Activated CD8-positive, alpha-beta T cell treated with anti-CD3 and anti-CD28 coated beads for 36 hours (primary cell): ENCODE results near the gene C2. TPM values are rescaled to one million over a fixed set of nuclear protein-coding genes. Genes with fewer than 3 reads are reported as not detected.
A peak's percentile ranks its signal among the peaks of the same experiment; 100 is the strongest.
"Not testable (repeated sequence)": the region's sequence is repeated elsewhere in the genome, so short reads cannot be mapped to it uniquely, and the experiment has no call there.

Experiments
- ATAC-seq: fragments of 200-7000 bp; cut with Tn5 transposase; one replicate; pipeline ENCODE4 v1.10.0; 2021; ENCODE audit warnings: mild to moderate bottlenecking, moderate library complexity
- CTCF ChIA-PET: fragments of 350-600 bp; sonication (Branson Sonifier 250); formaldehyde crosslinking; loops from one replicate; lab custom pipeline; 2021; ENCODE audit warnings: antibody characterized with exemption; lab: Charles Lee
- POLR2A ChIA-PET: fragments of 350-600 bp; sonication (Branson Sonifier 250); formaldehyde crosslinking; loops from one replicate; lab custom pipeline; 2021; ENCODE audit warnings: antibody characterized with exemption; lab: Charles Lee
- DNase-seq: peaks from one replicate; pipeline ENCODE4 v3.0.0-alpha.2; 2020
- H3K27ac Mint-ChIP-seq: one replicate; pipeline ENCODE4 v1.8.0; 2021; ENCODE audit warnings: mild to moderate bottlenecking, mixed read lengths
- H3K27me3 Mint-ChIP-seq: one replicate; pipeline ENCODE4 v1.8.0; 2021; ENCODE audit warnings: mixed read lengths
- H3K36me3 Mint-ChIP-seq: one replicate; pipeline ENCODE4 v1.8.0; 2021; ENCODE audit warnings: low read depth, mixed read lengths
- H3K4me1 Mint-ChIP-seq: one replicate; pipeline ENCODE4 v1.8.0; 2021; ENCODE audit warnings: low read depth, mixed read lengths
- H3K4me3 Mint-ChIP-seq: one replicate; pipeline ENCODE4 v1.8.0; 2021; ENCODE audit warnings: mild to moderate bottlenecking, moderate library complexity, mixed read lengths
- H3K9me3 Mint-ChIP-seq: one replicate; pipeline ENCODE4 v1.8.0; 2021; ENCODE audit warnings: mixed read lengths
- intact Hi-C: fragments of 100-400 bp; cut with micrococcal nuclease; formaldehyde crosslinking; loops from one replicate; pipeline ENCODE4 v1.10.0; 2022
- total RNA-seq, 2 experiments: library from RNA; stranded (reverse); gene quantifications; one replicate each; pipeline ENCODE4 v1.2.3, GENCODE V29; 2021
- TF ChIP-seq, protein P1 (sequence below): fragments of 200-600 bp; IDR thresholded peaks from one replicate; pipeline ENCODE4 v1.8.0; 2022; ENCODE audit warnings: antibody characterized with exemption, mild to moderate bottlenecking

The C2 gene
- total RNA-seq, 2 experiments from 2014 or later: 0.99 to 1.4 TPM

DNA sequence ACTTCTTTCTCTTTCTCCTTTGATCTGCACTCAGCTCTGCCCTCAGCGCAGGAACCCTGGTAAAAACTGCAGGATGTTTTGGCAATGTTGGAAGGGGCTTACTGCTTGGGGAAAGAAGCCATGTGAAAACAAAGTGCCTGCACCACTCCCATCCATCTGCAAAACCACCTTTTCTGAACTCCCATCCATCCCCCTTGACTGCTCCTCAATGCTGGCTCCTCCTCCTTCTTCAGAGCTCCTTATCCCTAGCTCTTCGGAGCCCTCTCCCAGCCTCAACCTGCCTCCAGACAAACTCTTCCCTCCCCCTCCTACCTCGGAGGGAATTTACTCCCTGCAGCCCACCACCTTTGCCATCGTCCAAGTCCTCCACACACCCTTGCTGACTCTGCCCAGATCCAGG, 21.4 kb upstream of the C2 start:
- ChIA-PET POLR2A (interaction anchor here (1.0 kb wide), 1 partner anchor 57 kb away, joined by 3 read pairs; no protein-coding TSS in a partner anchor), CTCF (interaction anchor here (1.3 kb wide), 1 partner anchor 47 kb away, joined by 4 read pairs; no protein-coding TSS in a partner anchor)
- Mint-ChIP-seq H3K4me3 (no peak overlapping the region), H3K27me3 (peaks cover 10% of the 10 kb centered on the region), H3K9me3 (no peaks in the 10 kb centered on the region), H3K36me3 (no peaks in the 10 kb centered on the region), H3K4me1 (peaks cover 20% of the 10 kb centered on the region), H3K27ac (no peak overlapping the region)
- no peak for DNase-seq
- ATAC-seq: no peak
- TF ChIP-seq, protein P1, sequence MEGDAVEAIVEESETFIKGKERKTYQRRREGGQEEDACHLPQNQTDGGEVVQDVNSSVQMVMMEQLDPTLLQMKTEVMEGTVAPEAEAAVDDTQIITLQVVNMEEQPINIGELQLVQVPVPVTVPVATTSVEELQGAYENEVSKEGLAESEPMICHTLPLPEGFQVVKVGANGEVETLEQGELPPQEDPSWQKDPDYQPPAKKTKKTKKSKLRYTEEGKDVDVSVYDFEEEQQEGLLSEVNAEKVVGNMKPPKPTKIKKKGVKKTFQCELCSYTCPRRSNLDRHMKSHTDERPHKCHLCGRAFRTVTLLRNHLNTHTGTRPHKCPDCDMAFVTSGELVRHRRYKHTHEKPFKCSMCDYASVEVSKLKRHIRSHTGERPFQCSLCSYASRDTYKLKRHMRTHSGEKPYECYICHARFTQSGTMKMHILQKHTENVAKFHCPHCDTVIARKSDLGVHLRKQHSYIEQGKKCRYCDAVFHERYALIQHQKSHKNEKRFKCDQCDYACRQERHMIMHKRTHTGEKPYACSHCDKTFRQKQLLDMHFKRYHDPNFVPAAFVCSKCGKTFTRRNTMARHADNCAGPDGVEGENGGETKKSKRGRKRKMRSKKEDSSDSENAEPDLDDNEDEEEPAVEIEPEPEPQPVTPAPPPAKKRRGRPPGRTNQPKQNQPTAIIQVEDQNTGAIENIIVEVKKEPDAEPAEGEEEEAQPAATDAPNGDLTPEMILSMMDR: no peak
- intact Hi-C loops: no loop called here

DNA sequence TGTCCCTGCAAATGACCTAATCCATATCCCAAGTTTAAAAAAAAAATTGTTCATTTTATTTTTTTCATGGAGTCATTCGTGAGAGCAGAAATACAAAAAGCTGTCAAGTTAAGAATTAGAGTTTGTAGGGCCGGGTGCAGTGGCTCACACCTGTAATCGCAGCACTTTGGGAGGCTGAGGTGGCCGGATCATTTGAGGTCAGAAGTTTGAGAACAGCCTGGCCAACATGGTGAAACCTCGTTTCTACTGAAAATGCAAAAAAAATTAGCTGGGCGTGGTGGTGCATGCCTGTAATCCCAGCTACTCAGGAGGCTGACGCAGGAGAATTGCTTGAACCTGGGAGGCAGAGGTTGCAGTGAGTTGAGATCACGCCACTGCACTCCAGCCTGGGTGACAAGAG, 20.8 kb upstream of the C2 start:
- H3K9me3 Mint-ChIP-seq, ATAC-seq, POLR2A ChIA-PET, H3K27me3 Mint-ChIP-seq, DNase-seq, intact Hi-C loops, H3K36me3 Mint-ChIP-seq, H3K4me3 Mint-ChIP-seq, H3K27ac Mint-ChIP-seq: not testable (repeated sequence)
- peaks cover 23% of the 10 kb centered on the region for H3K4me1 Mint-ChIP-seq
- CTCF ChIA-PET: interaction anchor here (0.7 kb wide), 1 partner anchor 134 kb away, joined by 3 read pairs; no protein-coding TSS in a partner anchor

DNA sequence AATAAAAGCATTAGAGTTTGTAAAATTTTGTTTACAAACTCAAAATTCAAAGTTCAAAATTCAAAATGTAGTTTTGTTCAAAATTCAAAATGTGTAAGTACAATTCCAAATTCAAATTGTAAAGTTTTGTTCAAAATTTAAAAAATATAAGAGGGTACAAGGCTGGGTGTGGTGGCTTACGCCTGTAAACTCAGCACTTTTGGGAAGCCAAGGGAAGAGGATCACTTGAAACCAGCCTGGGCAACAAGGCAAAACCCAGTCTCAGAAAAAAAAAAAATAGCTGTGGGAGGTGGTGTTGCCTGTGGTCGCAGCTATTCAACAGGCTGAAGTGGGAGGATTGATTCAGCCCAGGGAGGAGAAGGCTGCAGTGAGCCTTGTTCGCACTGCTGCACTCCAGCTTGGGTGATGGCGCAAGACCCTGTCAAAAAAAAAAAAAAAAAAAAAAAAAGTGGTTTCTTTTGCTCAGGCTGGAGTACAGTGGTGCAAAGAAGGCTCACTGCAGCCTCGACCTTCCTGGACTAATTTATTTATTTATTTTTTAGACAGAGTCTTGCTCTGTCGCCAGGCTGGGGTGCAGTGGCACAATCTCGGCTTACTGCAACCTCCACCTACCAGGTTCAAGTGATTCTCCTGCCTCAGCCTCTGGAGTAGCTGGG, 20.2 kb upstream of the C2 start:
- no peak overlapping the region for H3K4me3 Mint-ChIP-seq
- DNase-seq (no peak), ATAC-seq (peak; percentile 35)
- H3K4me1 Mint-ChIP-seq: peaks cover 27% of the 10 kb centered on the region
- no peaks in the 10 kb centered on the region for H3K36me3 Mint-ChIP-seq
- no peaks in the 10 kb centered on the region for H3K9me3 Mint-ChIP-seq
- intact Hi-C loops: no loop called here
- CTCF ChIA-PET: interaction anchor here (0.7 kb wide), 1 partner anchor 134 kb away, joined by 3 read pairs; no protein-coding TSS in a partner anchor
- TF ChIP-seq, protein P1: no peak
- peaks cover 10% of the 10 kb centered on the region for H3K27me3 Mint-ChIP-seq
- POLR2A ChIA-PET: interaction anchor here (1.3 kb wide), 1 partner anchor 11 kb away, joined by 3 read pairs; no protein-coding TSS in a partner anchor
- H3K27ac Mint-ChIP-seq: no peak overlapping the region

DNA sequence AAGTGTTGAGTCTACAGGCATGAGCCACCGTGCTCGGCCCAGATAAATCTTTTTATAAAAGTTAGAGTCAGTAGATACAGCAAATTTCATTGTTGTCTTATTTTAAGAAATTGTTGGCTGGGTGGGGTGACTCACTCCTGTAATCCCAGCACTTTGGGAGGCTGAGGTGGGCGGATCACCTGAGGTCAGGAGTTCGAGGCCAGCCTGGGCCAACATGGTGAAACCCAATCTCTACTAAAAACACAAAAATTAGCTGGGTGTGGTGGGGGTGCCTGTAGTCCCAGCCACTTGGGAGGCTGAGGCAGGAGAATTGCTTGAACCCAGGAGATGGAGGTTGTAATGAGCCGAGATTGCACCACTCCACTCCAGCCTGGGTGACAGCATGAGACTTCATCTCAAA, 19.3 kb upstream of the C2 start:
- DNase-seq, intact Hi-C loops, CTCF ChIA-PET, H3K36me3 Mint-ChIP-seq, H3K27me3 Mint-ChIP-seq, H3K27ac Mint-ChIP-seq, H3K4me3 Mint-ChIP-seq, ATAC-seq, H3K9me3 Mint-ChIP-seq: not testable (repeated sequence)
- H3K4me1 Mint-ChIP-seq: peaks cover 19% of the 10 kb centered on the region
- POLR2A ChIA-PET: interaction anchor here (1.3 kb wide), 1 partner anchor 10 kb away, joined by 3 read pairs; no protein-coding TSS in a partner anchor

DNA sequence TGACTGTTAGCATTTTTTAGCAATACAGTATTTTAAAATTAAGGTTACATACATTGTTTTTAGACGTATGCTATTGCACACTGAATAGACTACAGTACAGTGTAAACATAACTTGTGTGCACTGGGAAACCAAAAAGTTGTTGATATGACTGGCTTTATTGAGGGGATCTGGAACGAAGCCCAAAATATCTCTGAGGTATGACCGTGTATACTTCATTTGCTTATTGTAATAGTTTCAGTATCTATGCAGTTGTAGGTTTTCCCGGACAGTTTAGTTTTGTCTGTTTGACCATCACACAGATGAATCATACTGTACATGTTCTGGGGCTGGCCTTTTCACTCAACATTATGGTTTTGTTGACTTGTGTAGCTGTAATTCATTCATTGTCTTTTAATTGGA, 18.7 kb upstream of the C2 start:
- ChIA-PET POLR2A (interaction anchor here (0.6 kb wide), 1 partner anchor 334 kb away, joined by 4 read pairs; no protein-coding TSS in a partner anchor), CTCF (interaction anchor here (1.6 kb wide), 1 partner anchor 21 kb away, joined by 3 read pairs; no protein-coding TSS in a partner anchor)
- peak; percentile 35 for ATAC-seq
- DNase-seq: no peak
- Mint-ChIP-seq H3K27ac (no peak overlapping the region), H3K27me3 (peaks cover 10% of the 10 kb centered on the region), H3K36me3 (no peaks in the 10 kb centered on the region), H3K4me3 (no peak overlapping the region), H3K9me3 (no peaks in the 10 kb centered on the region), H3K4me1 (peaks cover 19% of the 10 kb centered on the region)
- TF ChIP-seq, protein P1: no peak
- intact Hi-C loops: no loop called here

DNA sequence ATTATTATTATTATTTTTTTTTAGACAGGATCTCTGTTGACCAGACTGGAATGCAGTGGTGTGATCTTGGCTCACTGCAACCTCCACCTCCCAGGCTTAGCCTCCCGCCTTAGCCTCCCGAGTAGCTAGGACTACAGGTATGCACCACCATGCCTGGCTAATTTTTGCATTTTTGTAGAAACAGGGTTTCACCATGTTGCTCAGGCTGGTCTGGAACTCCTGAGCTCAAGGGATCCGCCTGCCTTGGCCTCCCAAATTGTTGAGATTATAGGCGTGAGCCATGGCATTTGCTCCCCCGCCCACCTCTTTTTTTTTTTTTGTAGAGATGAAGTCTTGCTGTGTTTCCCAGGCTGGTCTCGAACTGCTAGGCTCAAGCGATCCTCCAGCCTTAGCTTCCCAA, 18.2 kb upstream of the C2 start:
- ATAC-seq, intact Hi-C loops, H3K4me3 Mint-ChIP-seq, DNase-seq, H3K9me3 Mint-ChIP-seq, H3K36me3 Mint-ChIP-seq, H3K27ac Mint-ChIP-seq, H3K27me3 Mint-ChIP-seq: not testable (repeated sequence)
- POLR2A ChIA-PET: interaction anchor here (0.6 kb wide), 1 partner anchor 334 kb away, joined by 4 read pairs; no protein-coding TSS in a partner anchor
- H3K4me1 Mint-ChIP-seq: peaks cover 19% of the 10 kb centered on the region
- CTCF ChIA-PET: interaction anchor here (1.6 kb wide), 1 partner anchor 22 kb away, joined by 3 read pairs; no protein-coding TSS in a partner anchor
